GM23248 (cell line): ENCODE data around the gene HIPK2. TPM values are rescaled to one million over a fixed set of nuclear protein-coding genes. Genes with fewer than 3 reads are reported as not detected.
A peak's percentile ranks its signal among the peaks of the same experiment; 100 is the strongest.

Experiments
- DNase-seq: peaks from one replicate; pipeline ENCODE4 v3.0.0-alpha.2; 2015
- H2AFZ ChIP-seq: fragments of 200-600 bp; sonication (generic); 2 replicates; pipeline ENCODE4 v1.6.1; 2016; ENCODE audit warnings: antibody characterized with exemption
- H3F3A ChIP-seq: fragments of 200-600 bp; sonication (generic); 2 replicates; pipeline ENCODE4 v1.6.1; 2016; ENCODE audit warnings: mild to moderate bottlenecking, antibody characterized with exemption, mixed run types; ENCODE audit not compliant: insufficient read depth
- H3K27ac ChIP-seq: fragments of 200-600 bp; sonication (generic); 2 replicates; pipeline ENCODE4 v1.5.1; 2016; ENCODE audit warnings: mild to moderate bottlenecking
- H3K27me3 ChIP-seq: fragments of 200-600 bp; sonication (generic); replicated peaks from 2 replicates; pipeline ENCODE4 v1.6.1; 2016; ENCODE audit warnings: mild to moderate bottlenecking; ENCODE audit not compliant: insufficient read depth
- H3K36me3 ChIP-seq: fragments of 200-600 bp; sonication (generic); 2 replicates; pipeline ENCODE4 v1.6.1; 2016; ENCODE audit warnings: low read depth, mild to moderate bottlenecking
- H3K4me1 ChIP-seq: fragments of 200-600 bp; sonication (generic); 2 replicates; pipeline ENCODE4 v1.6.1; 2016; ENCODE audit warnings: mild to moderate bottlenecking; ENCODE audit not compliant: insufficient read depth
- H3K4me2 ChIP-seq: fragments of 200-600 bp; sonication (generic); one replicate; pipeline ENCODE4 v1.6.1; 2016; ENCODE audit warnings: mild to moderate bottlenecking; ENCODE audit not compliant: unreplicated experiment
- H3K4me3 ChIP-seq: fragments of 200-600 bp; sonication (generic); 2 replicates; pipeline ENCODE4 v1.5.1; 2016; ENCODE audit warnings: mild to moderate bottlenecking
- H3K79me2 ChIP-seq: fragments of 200-600 bp; sonication (generic); 2 replicates; pipeline ENCODE4 v1.6.1; 2016; ENCODE audit warnings: mild to moderate bottlenecking; ENCODE audit not compliant: insufficient read depth
- H3K9ac ChIP-seq: fragments of 200-600 bp; sonication (generic); 2 replicates; pipeline ENCODE4 v1.6.1; 2016; ENCODE audit warnings: mild to moderate bottlenecking
- H3K9me2 ChIP-seq: fragments of 200-600 bp; sonication (generic); 2 replicates; pipeline ENCODE4 v1.6.1; 2016; ENCODE audit warnings: mixed run types, mild to moderate bottlenecking, moderate library complexity; ENCODE audit not compliant: insufficient read depth
- H3K9me3 ChIP-seq: fragments of 200-600 bp; sonication (generic); one replicate; pipeline ENCODE4 v1.6.1; 2017; ENCODE audit warnings: low read depth
- H4K20me1 ChIP-seq: fragments of 200-600 bp; sonication (generic); 2 replicates; pipeline ENCODE4 v1.6.0; 2016; ENCODE audit not compliant: insufficient read depth
- EZH2 ChIP-seq: fragments of 200-600 bp; sonication (generic); IDR thresholded peaks from 2 replicates; pipeline ENCODE4 v1.6.1; 2018; ENCODE audit warnings: antibody characterized with exemption, mild to moderate bottlenecking; ENCODE audit not compliant: insufficient read depth, poor library complexity, severe bottlenecking
- EZH2phosphoT487 ChIP-seq: fragments of 200-600 bp; sonication (generic); IDR thresholded peaks from 2 replicates; pipeline ENCODE4 v1.6.1; 2018; ENCODE audit warnings: antibody characterized with exemption, moderate library complexity, mild to moderate bottlenecking, low read depth; ENCODE audit not compliant: insufficient read depth
- WGBS, 2 experiments: methylation state at CpG; one replicate each; pipeline ENCODE4 v1.1.6; 2015 to 2017; ENCODE audit warnings: low lambda C conversion rate in 2 of 2, low coverage in 1 of 2; ENCODE audit errors: missing lambda C conversion rate in 2 of 2; 5-methylcytosine and 5-hydroxymethylcytosine counted together
- in situ Hi-C: fragments of 300-500 bp; cut with MboI; formaldehyde crosslinking; loops from 2 replicates; pipeline ENCODE4 v1.15.0; 2020
- polyA plus RNA-seq: library from polyadenylated mRNA; unstranded; fragments of >200 nt; fragmentation: Nextera tagmentation; extraction: Ambion mirVana; gene quantifications from 2 replicates; pipeline ENCODE4 v1.2.1, GENCODE V29; 2016
- total RNA-seq: library from RNA; depleted of rRNA; stranded (reverse); fragments of >200 nt; shearing (Covaris generic); gene quantifications from 2 replicates; pipeline ENCODE4 v1.2.3, GENCODE V29; 2014

Gene HIPK2
- total and polyA plus RNA-seq, 2 experiments from 2014 or later = 4.7 to 7.9 TPM

- 0 to 6% methylated on average over 1 of the region's 1 CpG for WGBS, 2 experiments
- no peaks in the 10 kb centered on the region for H3K9me2 ChIP-seq
- TF ChIP-seq EZH2 (no peak), EZH2phosphoT487 (no peak)
These were observed 3.4 kb downstream of the HIPK2 start for GRCh38 chr7:139774376-139774775.

GRCh38 chr7:139773371-139773770 lies 4.4 kb downstream of the HIPK2 start:
- Histone ChIP-seq H3K27ac (no peak overlapping the region; the same call in 1 of the 2 replicates), H4K20me1 (no peaks in the 10 kb centered on the region), H3K4me2 (no peak overlapping the region), H3F3A (peaks cover 57% of the 10 kb centered on the region), H3K4me3 (no peak overlapping the region), H3K4me1 (peaks cover 40% of the 10 kb centered on the region), H2AFZ (no peak overlapping the region), H3K9me3 (no peaks in the 10 kb centered on the region), H3K36me3 (0 out of 2 replicates have a peak, but pooled peaks cover 3% of the 10 kb centered on the region), H3K27me3 (no peaks in the 10 kb centered on the region), H3K79me2 (peaks cover 77% of the 10 kb centered on the region), H3K9ac (no peak overlapping the region), H3K9me2 (no peaks in the 10 kb centered on the region)
- WGBS, 2 experiments = 98 to 100% methylated on average over 5 of the region's 5 CpGs
- no peak for DNase-seq
- TF ChIP-seq EZH2phosphoT487 (no peak), EZH2 (no peak)
- in situ Hi-C loops = loop anchor here (10.0 kb wide), 1 partner anchor 129 kb away; no protein-coding TSS in a partner anchor

More at GRCh38 chr7:139774376-139774775, 3.4 kb downstream of the HIPK2 start:
- H3K9ac ChIP-seq = no peak overlapping the region
- no peaks in the 10 kb centered on the region for H3K9me3 ChIP-seq
- 0 out of 2 replicates have a peak overlapping the region, but pooled peaks have one; percentile 5 for H3K4me3 ChIP-seq
- peaks cover 63% of the 10 kb centered on the region for H3F3A ChIP-seq
- H2AFZ ChIP-seq = no peak overlapping the region
- DNase-seq = peak; percentile 90
- no peaks in the 10 kb centered on the region for H3K27me3 ChIP-seq
- H3K36me3 ChIP-seq = 0 out of 2 replicates have a peak, but pooled peaks cover 2% of the 10 kb centered on the region
- H3K4me2 ChIP-seq = peak overlapping the region; percentile 93
- no peaks in the 10 kb centered on the region for H4K20me1 ChIP-seq
- peaks cover 40% of the 10 kb centered on the region for H3K4me1 ChIP-seq
- peaks cover 77% of the 10 kb centered on the region for H3K79me2 ChIP-seq
- in situ Hi-C loops = loop anchor here (10.0 kb wide), 1 partner anchor 130 kb away; no protein-coding TSS in a partner anchor
- H3K27ac ChIP-seq = peak overlapping the region; percentile 63

- H3K36me3 ChIP-seq = 0 out of 2 replicates have a peak, but pooled peaks cover 3% of the 10 kb centered on the region
- no peak for TF ChIP-seq EZH2
- no peak for TF ChIP-seq EZH2phosphoT487
- H2AFZ ChIP-seq = no peak overlapping the region
- H3F3A ChIP-seq = peaks cover 57% of the 10 kb centered on the region
- H3K4me1 ChIP-seq = peaks cover 40% of the 10 kb centered on the region
- no peak for DNase-seq
- no peak overlapping the region for H3K4me2 ChIP-seq
- in situ Hi-C loops = loop anchor here (10.0 kb wide), 1 partner anchor 128 kb away; no protein-coding TSS in a partner anchor
- H3K9ac ChIP-seq = no peak overlapping the region
- peaks cover 78% of the 10 kb centered on the region for H3K79me2 ChIP-seq
- H3K4me3 ChIP-seq = no peak overlapping the region
- WGBS, 2 experiments = 94 to 100% methylated on average over 6 of the region's 6 CpGs
- no peaks in the 10 kb centered on the region for H3K9me2 ChIP-seq
- no peaks in the 10 kb centered on the region for H4K20me1 ChIP-seq
- H3K27me3 ChIP-seq = no peaks in the 10 kb centered on the region
- H3K27ac ChIP-seq = no peak overlapping the region
- H3K9me3 ChIP-seq = no peaks in the 10 kb centered on the region
These were observed 4.9 kb downstream of the HIPK2 start for GRCh38 chr7:139772873-139773272.

- Histone ChIP-seq H3K79me2 (peaks cover 85% of the 10 kb centered on the region), H4K20me1 (no peaks in the 10 kb centered on the region), H3K27ac (no peak overlapping the region), H2AFZ (no peak overlapping the region), H3K9me2 (no peaks in the 10 kb centered on the region), H3K9ac (no peak overlapping the region; the same call in 1 of the 2 replicates), H3K4me2 (no peak overlapping the region), H3K36me3 (0 out of 2 replicates have a peak, but pooled peaks cover 3% of the 10 kb centered on the region), H3K27me3 (no peaks in the 10 kb centered on the region), H3K4me1 (peaks cover 40% of the 10 kb centered on the region), H3F3A (peaks cover 57% of the 10 kb centered on the region), H3K4me3 (no peak overlapping the region), H3K9me3 (no peaks in the 10 kb centered on the region)
- WGBS, 2 experiments = 97 to 98% methylated on average over 7 of the region's 7 CpGs
- in situ Hi-C loops = loop anchor here (10.0 kb wide), 1 partner anchor 127 kb away; no protein-coding TSS in a partner anchor
- TF ChIP-seq EZH2 = no peak
- no peak for TF ChIP-seq EZH2phosphoT487
- no peak for DNase-seq
These were observed 5.7 kb downstream of the HIPK2 start for GRCh38 chr7:139772115-139772514.
